Stimulated activated CD4-positive, alpha-beta T cell treated with anti-CD3 and anti-CD28 coated beads, Interleukin-1b, Interleukin-23, amount 100 ng/mL, for 4 hours (primary cell): ENCODE results near the gene WDR70.
"Not testable (repeated sequence)": the region's sequence is repeated elsewhere in the genome, so short reads cannot be mapped to it uniquely, and the experiment has no call there.

ENCODE experiments used
- DNase-seq, 2 donors: peaks; one replicate each; pipeline ENCODE4 v3.0.0-alpha.2; 2020; ENCODE audit warnings: low read depth in 2 of 2

WDR70 gene

DNA sequence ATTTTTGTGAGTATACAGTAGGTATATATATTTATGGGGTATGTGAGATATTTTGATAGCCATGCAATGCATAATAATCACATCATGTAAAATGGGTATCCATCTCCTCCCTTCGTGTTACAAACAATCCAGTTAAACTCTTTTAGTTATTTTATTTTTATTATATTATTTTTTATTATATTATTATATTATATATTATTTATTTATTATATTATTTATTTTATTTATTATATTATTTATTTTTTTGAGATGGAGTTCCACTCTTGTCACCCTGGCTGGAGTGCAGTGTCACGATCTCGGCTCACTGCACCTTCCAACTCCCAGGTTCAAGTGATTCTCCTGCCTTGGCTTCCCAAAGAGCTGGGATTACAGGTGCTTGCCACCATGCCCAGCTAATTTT, 138.6 kb downstream of the WDR70 start:
- DNase-seq = no peak

DNA sequence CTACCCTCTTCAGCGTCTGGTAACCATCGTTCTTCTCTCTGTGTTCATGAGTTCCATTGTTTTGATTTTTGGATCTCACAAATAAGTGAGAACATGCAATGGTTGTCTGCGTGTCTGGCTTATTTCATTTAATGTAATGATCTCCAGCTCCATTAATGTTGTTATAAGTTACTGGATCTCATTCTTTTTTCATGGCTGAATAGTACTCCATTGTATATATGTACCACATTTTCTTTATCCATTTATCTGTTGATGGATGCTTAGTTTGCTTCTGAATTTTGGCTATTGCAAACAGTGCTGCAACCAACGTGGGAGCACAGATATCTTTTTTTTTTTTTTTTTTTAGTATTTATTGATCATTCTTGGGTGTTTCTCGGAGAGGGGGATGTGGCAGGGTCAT, 139.2 kb downstream of the WDR70 start:
- DNase-seq = not testable (repeated sequence)

DNA sequence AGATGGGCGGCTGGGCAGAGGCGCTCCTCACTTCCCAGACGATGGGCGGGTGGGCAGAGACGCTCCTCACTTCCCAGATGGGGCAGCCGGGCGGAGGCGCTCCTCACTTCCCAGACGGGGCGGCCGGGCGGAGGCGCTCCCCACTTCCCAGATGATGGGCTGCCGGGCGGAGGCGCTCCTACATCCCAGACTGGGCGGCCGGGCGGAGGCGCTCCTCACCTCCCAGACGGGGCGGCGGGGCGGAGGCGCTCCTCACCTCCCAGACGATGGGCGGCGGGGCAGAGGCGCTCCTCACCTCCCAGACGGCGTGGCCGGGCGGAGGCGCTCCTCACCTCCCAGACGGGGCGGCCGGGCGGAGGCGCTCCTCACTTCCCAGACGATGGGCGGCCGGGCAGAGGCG, 140.2 kb downstream of the WDR70 start:
- DNase-seq = no peak

DNA sequence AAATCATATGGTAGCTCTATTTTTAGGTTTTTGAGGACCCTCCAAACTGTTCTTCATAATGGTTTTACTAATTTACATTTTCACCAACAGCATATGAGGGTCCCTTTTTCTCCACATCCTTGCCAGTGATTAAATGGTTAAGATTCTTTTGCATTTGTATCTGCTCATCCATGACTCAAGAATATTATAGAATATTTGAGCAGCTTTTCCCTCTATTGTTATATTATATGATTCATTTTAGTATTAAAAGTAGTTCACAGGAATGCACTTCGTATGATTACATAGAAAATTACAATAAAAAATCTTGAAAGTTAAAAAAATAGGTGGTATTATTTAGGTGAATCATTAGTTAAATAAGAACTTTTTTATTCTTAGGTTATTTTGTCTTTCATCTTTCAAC, 140.7 kb downstream of the WDR70 start:
- DNase-seq = no peak

DNA sequence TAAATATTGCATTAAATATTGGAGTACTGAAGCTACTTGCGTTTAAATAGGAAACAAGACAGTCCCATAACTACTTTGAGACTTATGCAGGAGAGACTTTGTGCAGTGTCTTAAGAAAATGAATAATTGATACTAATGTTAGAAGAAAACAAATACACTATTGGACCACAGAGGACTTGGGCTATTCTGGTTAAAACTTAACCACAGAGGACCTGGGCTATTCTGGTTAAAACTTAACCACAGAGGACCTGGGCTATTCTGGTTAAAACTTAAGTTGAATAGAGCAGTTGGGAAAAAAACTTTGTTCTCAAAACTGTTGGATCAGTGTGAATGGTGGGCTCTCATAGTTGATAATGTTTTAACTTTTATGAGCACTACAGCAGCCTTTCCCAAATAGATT, 141.7 kb downstream of the WDR70 start:
- DNase-seq = no peak

DNA sequence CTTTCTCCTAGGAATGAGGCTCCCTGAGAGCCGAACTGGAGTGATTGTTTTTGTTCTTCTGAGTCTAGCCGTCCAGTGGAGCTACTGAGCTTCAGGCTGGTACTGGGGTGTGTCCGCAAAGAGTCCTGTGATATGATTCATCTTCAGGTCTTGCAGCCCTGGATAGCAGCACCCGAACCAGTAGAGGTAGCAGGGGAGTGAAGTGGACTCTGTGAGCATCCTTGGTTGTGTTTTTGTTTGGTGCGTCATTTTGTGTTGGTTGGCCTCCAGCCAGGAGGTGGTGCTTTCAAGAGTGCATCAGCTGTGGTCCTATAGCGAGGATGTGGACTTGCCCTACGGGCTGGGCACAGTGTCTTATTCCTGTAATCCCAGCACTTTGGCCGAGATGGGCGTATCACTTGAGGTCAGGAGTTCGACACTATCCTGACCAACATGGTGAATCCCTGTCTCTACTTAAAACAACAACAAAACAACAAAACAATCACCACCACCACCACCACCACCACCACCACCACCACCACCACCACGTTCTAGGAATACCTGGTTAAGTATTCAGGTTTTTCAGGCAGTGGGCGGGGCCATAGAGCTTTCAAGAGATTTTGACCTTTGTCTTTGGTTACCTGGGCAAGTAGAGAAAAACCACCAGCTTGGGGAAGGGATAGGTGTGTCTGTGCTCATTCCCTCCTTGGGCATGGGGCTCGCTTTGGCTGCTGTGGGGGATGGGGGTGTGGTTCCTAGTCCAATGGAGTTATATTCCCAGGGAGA, 154.0 kb downstream of the WDR70 start:
- DNase-seq = no peak

DNA sequence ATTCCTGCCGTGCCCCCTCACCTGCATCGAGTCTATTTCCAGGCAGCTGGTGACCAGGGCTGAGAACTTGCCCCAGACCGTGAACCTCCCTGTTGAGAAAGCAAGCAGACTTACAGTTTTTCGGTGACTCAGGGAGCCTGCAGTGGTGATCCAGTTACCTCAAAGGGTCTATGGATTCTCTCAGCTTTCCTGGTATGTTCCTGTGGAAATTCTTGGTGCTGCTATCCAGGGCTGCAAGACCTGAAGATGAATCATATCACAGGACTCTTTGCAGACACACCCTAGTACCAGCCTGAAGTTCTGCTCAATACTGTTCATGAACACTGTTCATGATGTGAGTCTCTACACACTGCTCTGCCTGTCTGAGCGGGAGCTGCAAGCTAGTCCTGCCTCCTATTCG, 154.7 kb downstream of the WDR70 start:
- no peak for DNase-seq

DNA sequence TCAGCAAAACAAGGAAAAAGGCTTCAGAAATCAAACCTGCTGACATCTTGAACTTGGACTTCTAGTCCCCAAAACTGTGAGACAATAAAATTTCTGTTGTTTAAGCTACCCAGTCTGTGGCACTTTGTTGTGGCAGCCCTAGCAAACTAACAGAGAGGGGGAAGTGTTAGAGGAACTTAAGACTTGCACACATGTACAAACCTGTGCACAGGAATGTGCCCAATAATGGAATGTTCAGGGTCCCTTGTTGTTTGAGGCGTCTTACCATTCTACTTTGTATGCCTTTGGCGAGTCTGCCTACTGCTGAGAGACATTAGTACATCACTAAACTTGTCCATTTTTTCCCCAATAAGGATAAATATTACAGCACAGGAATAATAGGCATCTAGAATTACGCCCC, 160.3 kb downstream of the WDR70 start:
- no peak for DNase-seq

DNA sequence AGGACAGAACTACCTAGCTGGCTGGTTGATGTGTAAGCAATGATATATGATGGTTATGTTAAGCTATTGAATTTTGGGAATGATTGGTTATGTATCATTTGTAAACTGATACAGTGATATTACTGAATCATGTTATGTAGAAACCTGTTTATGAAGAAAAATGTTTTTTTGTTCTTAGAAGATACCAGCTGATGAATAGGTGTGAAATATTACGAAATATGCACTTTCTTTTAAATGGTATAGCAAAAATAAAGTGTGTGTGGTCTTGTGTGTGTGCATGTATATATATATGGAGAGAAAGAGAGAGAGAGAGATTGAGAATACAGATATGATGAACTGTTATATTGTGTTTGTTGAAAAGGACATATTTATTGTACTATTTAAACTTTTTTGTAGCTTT, 164.1 kb downstream of the WDR70 start:
- no peak for DNase-seq

DNA sequence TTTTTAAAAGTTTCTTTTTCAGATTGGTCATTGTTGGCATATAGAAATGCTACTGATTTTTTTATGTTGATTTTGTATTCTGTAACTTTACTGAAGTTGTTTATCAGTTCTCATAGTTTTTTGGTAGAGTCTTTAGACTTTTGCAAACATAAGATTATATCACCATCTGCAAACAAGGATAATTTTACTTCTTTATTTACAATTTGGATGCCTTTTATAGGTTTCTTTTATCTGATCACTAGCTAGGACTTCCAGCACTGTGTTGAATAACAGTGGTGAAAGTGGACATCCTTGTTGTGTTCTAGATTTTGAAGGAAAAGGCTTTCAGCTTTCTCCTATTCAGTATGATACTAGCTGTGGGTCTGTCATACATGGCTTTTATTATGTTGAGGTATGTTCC, 170.3 kb downstream of the WDR70 start:
- DNase-seq = no peak

DNA sequence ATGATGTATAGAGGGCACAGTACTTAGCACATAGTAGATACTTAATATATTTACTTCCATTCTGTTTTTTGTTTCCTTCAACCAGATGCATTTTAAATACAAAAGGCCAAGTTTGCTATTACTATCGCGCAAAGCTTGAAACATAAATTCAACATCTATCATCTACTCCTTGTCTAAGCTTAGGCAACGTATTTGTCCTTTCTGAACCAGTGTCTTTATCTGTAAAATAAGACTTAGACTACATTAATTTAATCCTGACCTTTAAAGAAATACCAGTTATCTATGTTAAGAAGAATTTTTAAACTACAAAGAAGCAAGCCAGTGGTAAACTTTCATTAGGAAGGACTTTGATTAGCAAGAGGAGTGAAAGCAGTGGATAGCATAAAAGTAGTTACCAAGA, 173.0 kb downstream of the WDR70 start:
- no peak for DNase-seq

DNA sequence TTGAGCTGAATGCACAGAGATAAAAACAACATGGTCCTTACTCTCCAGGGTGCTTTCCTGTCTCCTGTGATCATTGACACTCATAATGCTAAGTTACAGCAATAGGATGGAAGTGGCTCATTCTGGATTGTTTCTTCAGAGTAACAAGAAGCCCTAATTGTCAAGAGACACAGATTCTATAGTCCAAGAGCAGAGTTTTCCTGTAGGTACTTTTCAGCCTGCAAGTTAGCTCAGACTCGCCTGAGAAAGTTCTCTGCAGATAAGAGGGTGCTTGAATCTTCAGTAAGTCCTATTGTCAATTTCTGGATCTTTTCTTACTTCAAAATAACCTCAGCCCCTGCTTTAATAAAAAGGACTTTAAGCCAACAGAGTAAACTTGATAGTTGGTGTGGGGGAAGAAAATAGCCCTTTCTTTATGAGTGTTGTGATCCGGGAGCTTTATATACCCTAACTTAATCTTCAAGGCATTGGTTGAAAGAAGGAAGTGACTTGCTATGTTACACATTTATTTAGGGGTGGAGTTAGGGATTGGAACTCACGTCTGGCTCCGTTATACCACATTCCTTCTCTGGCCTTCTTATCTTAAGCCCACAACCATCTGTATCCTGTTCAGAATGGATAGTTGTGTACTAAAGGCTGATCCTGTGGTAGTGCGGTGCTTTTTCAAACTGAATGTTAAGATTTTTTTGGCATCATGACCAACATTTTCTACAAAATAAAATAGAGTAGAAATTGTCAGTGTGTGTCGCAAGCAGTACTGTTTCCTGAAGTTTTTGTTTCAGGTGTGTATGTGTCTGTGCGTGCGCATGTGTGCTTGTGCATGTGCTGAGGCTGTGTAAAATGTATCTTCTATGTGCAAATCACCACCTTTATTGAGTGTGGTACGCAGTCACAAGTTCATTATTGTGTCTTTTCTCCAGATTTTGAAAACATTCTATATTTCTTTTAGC, 173.9 kb downstream of the WDR70 start:
- no peak for DNase-seq

DNA sequence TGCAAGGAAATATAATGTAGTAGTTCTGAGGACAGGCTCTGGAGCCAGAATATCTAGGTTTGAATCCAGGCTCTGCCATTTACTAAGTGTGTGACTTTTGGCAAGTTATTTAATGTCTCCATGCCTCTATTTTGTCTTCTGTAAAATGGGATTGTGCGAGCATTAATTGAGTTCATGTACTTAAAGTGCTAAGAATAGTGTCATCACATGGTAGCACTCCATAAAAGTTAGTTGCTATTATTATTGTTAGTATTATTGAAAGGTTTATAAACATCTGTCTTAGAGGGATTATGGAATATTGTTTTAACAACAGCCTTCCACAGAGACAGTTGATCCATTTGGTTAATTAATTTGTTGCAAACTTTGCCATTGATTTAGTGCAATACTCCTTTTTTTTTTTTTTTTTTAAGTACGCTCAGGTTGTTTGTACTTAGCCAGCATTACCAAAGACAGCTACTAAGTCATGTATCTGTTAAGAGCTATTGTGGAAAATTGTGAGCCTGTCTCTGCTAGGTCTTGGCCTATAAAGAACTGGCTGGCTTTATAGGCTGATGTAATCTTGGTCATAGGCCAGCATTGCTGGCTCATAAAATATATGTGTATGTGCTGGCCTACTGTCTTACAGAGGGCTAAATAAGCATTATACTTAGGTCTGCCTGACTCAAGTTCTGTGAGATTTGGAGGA, 174.7 kb downstream of the WDR70 start:
- DNase-seq = no peak

DNA sequence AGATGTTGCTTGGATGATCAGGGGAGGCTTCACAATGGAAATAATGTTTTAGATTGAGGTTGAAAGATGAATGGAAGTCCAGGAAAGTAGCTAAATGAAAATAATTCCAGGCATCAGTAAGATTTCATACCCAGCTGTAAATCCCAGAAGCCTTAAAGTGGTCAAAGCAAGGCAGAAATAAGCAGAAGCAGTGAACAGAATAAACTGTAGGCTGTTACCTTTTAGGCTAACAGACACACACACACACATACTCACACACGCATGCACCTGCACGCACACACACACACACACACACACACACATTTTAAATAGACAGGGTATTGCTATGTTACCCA, 175.3 kb downstream of the WDR70 start:
- no peak for DNase-seq

DNA sequence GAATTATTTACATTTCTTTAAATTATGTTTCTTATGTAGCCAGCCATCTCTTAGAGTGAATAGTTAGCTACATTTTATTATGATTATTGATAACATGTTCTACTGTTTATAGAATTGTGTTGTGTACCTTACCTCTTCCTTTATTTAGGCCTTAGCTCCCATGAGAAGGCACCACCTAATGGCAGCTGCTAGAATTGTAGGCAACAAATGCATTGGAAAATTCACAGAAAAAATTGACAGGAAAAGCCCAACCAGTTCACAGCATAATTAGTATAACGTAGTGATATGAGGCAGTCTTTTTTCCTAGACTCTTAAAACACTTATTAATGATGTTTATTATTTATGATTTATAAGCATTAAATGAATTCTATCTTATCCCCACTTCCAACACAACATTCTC, 175.8 kb downstream of the WDR70 start:
- no peak for DNase-seq

DNA sequence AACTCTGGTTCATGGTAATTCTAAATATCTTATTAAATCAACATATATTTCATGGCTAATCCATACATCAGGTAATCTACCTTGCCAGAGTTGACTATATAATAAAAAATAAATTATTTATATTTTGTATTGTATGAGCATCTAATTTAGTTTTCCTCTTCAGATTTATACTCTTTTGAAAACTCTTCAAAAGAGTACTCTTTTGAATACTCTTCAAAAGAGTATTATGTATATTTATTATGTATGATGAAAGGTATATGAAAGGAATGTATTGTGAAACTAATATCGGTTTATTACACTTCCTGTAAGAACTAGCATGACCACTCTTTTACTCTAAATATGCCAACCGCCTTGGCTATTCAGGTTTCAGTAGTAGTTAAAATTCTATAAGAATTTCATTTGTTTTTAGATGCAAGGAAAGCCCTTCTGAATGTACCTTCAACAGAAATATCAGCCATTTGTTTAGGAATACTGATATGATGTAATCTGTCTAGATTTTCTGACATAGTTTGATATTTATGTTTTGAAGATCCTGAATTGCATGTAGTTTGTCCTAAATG, 178.7 kb downstream of the WDR70 start:
- no peak for DNase-seq

DNA sequence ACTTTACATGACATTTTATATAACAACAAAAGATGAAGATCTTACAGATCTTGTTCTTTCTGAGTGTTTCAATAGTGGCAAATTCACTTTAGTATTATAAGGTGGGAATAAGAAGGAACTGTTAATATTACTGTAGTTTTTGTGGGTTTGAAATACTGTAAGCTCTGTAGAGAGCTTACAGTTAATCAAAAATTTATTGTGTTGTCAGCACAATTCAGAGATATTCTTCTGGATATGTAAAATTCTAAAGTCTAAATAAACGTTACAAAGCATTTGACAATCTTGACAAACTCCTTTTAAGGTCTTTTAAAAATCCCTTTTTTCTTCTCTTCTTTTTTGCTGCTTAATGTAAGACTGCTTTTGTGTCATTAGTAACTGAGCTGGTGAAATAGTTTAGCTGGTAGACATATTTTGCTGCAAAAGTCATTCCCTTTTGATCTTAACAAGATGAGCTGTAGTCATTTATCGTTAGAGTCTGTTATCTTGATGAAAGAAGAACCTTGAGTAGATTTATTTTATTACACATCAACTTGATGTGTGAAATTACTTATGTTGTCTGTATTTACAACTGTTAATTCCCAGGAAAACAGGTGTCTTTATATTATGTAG, 186.0 kb downstream of the WDR70 start:
- no peak for DNase-seq

DNA sequence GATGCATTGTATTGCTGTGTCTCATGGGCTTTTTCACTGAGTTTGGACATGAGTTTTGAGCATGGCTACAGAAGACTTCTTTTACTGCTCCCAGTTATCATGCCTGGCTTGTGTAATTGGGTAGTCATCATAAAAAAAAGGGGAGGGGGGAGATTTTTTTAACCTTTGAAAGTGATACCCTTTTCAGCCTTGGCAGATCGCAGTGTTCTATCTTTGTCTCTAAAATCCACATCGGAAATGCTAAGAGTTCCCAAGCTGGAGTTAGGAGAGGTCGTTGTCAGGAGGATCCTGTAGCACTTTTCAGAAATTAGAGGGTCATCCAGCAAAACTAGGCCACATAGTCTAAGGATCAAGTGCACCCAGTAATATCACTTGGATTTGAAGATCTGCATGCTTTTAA, 188.4 kb downstream of the WDR70 start:
- DNase-seq = no peak

DNA sequence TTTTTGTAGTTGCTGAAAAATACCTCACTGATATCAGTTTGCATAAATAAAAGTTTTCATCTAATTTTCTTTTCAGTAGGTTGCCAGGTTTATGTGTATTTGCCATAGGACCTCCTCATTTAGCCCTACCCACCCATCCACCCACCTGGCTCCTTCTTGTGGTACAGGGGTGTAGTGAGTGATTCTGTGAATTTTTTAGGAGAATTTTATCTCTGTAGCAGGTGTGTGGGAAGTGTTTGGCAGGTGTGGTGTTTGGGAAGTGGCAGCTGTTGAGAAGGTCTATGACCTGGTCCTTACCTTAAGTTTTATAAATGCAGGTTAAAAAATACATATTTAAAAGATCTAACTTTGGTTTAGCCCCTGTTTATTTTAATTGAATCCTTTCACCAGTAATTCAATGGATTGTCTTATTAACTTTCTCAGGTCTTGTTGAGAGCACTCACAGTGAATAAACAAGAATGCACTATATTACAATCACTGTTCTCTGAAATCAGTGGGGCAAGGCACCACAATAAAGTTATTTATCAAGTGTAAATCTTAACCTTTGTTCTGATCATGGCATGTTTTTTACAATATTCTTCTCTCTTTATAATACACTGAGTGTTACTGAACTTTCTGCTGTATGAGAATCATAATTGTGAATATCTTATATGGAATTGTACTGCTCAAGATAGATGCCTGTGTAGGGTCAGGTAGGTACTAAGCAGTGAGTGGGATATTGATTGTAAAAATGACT, 189.1 kb downstream of the WDR70 start:
- no peak for DNase-seq

DNA sequence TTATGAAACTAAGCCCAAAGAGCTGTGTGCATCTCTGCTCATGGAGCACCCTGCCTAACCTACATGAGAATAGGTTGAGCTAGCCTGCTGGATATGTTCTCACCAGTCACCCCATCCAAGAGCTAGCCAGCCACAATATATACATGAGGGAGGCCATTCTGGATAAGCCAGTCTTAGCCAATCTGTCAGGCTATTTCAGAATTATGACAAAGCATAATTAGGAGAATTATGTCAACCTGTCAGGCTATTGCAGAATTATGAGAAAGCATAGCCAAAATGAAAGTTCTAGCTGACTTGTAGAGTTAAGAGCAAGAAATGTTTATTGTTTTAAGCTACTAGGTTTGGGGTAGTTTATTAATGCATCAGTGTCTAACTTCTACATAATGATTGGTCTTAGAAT, 189.8 kb downstream of the WDR70 start:
- no peak for DNase-seq

DNA sequence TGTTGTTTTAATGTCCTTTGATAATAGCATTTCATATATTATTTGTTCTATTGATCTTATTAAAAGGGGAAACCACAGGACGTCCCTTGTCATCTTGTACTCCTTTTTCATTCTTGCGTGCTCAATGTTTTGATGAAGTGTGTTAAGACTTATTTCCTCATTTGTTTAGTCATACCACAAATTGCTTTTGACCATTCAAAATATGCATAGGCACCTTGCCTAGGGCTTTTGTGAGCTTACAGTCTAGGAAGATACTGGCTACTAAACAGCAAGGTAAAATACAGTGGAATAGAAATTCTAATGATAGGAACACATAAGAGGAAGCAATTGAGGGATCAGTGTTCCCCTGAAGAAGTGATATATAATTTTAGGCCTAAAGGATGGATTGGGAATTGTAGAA, 190.3 kb downstream of the WDR70 start:
- DNase-seq = no peak
